ENCODE measurements around the gene SLC6A16.

Gene SLC6A16

GRCh38 chr19:49249933-49250332 is 75.1 kb downstream of the SLC6A16 start:
- Histone ChIP-seq H3K79me2 (ENCODE audit: insufficient read depth, low read length) (no peaks in the 10 kb centered on the region), H3K4me2 (ENCODE audit: low read depth, low read length, poor library complexity, severe bottlenecking) (no peak overlapping the region), H3K9ac (ENCODE audit: low read depth, low read length, poor library complexity, severe bottlenecking) (no peak overlapping the region), H3K4me3 (ENCODE audit: low read length, poor library complexity, severe bottlenecking) (no peak overlapping the region), H4K20me1 (ENCODE audit: insufficient read depth, low read length, poor library complexity, severe bottlenecking) (no peaks in the 10 kb centered on the region), H2AFZ (ENCODE audit: low read length) (no peak overlapping the region), H3K4me1 (ENCODE audit: insufficient read depth, low read length, poor library complexity, severe bottlenecking) (no peaks in the 10 kb centered on the region), H3F3A (ENCODE audit: low read depth) (no peaks in the 10 kb centered on the region), H3K9me2 (replicated peaks; ENCODE audit: low read depth, low read length) (no peaks in the 10 kb centered on the region), H3K27me3 (ENCODE audit: insufficient read depth, low read length, poor library complexity, severe bottlenecking) (no peaks in the 10 kb centered on the region), H3K9me3 (ENCODE audit: insufficient read depth, low read depth, low read length) (no peaks in the 10 kb centered on the region), H3K36me3 (ENCODE audit: insufficient read depth, low read length) (no peaks in the 10 kb centered on the region)
- TF ChIP-seq EZH2phosphoT487 (IDR thresholded peaks at IDR 0.05; ENCODE audit: borderline replicate concordance) (no peak), CTCF (conservative IDR thresholded peaks at IDR 0.05; ENCODE audit: low read length) (no peak)

GRCh38 chr19:49247676-49248075 is 77.3 kb downstream of the SLC6A16 start:
- no peaks in the 10 kb centered on the region for H3K36me3 ChIP-seq (ENCODE audit: insufficient read depth, low read length)
- no peaks in the 10 kb centered on the region for H3K27me3 ChIP-seq (ENCODE audit: insufficient read depth, low read length, poor library complexity, severe bottlenecking)
- no peaks in the 10 kb centered on the region for H3K4me1 ChIP-seq (ENCODE audit: insufficient read depth, low read length, poor library complexity, severe bottlenecking)
- H3K4me3 ChIP-seq (ENCODE audit: low read length, poor library complexity, severe bottlenecking) = no peak overlapping the region
- TF ChIP-seq EZH2phosphoT487 (IDR thresholded peaks at IDR 0.05; ENCODE audit: borderline replicate concordance) = no peak
- no peak for TF ChIP-seq CTCF (conservative IDR thresholded peaks at IDR 0.05; ENCODE audit: low read length)
- H3K9ac ChIP-seq (ENCODE audit: low read depth, low read length, poor library complexity, severe bottlenecking) = no peak overlapping the region
- H3K79me2 ChIP-seq (ENCODE audit: insufficient read depth, low read length) = no peaks in the 10 kb centered on the region
- H4K20me1 ChIP-seq (ENCODE audit: insufficient read depth, low read length, poor library complexity, severe bottlenecking) = no peaks in the 10 kb centered on the region
- H3F3A ChIP-seq (ENCODE audit: low read depth) = no peaks in the 10 kb centered on the region
- no peaks in the 10 kb centered on the region for H3K9me3 ChIP-seq (ENCODE audit: insufficient read depth, low read depth, low read length)
- no peak overlapping the region for H3K4me2 ChIP-seq (ENCODE audit: low read depth, low read length, poor library complexity, severe bottlenecking)
- H2AFZ ChIP-seq (ENCODE audit: low read length) = no peak overlapping the region
- H3K9me2 ChIP-seq (replicated peaks; ENCODE audit: low read depth, low read length) = no peaks in the 10 kb centered on the region

GRCh38 chr19:49244256-49244655 is 80.7 kb downstream of the SLC6A16 start:
- Histone ChIP-seq H3K9me2 (replicated peaks; ENCODE audit: low read depth, low read length) (no peaks in the 10 kb centered on the region), H3K4me1 (ENCODE audit: insufficient read depth, low read length, poor library complexity, severe bottlenecking) (no peaks in the 10 kb centered on the region), H3K79me2 (ENCODE audit: insufficient read depth, low read length) (no peaks in the 10 kb centered on the region), H3K9me3 (ENCODE audit: insufficient read depth, low read depth, low read length) (no peaks in the 10 kb centered on the region), H3F3A (ENCODE audit: low read depth) (no peaks in the 10 kb centered on the region), H3K4me2 (ENCODE audit: low read depth, low read length, poor library complexity, severe bottlenecking) (no peak overlapping the region), H3K9ac (ENCODE audit: low read depth, low read length, poor library complexity, severe bottlenecking) (no peak overlapping the region), H3K36me3 (ENCODE audit: insufficient read depth, low read length) (no peaks in the 10 kb centered on the region), H3K4me3 (ENCODE audit: low read length, poor library complexity, severe bottlenecking) (no peak overlapping the region), H3K27me3 (ENCODE audit: insufficient read depth, low read length, poor library complexity, severe bottlenecking) (no peaks in the 10 kb centered on the region), H4K20me1 (ENCODE audit: insufficient read depth, low read length, poor library complexity, severe bottlenecking) (no peaks in the 10 kb centered on the region), H2AFZ (ENCODE audit: low read length) (no peak overlapping the region)
- no peak for TF ChIP-seq CTCF (conservative IDR thresholded peaks at IDR 0.05; ENCODE audit: low read length)
- TF ChIP-seq EZH2phosphoT487 (IDR thresholded peaks at IDR 0.05; ENCODE audit: borderline replicate concordance) = no peak
